ACC112 (cell line): ENCODE data around the gene OR14I1.

ENCODE experiments used
- H2AFZ ChIP-seq: fragments of 200-600 bp; sonication (generic); one replicate; pipeline ENCODE4 v1.6.0; 2017; ENCODE audit warnings: antibody characterized with exemption, low read length; ENCODE audit not compliant: unreplicated experiment
- H3K27ac ChIP-seq: fragments of 200-600 bp; sonication (generic); 2 replicates; pipeline ENCODE4 v1.5.1; 2014; ENCODE audit warnings: low read depth, mild to moderate bottlenecking, antibody characterized with exemption, low read length, moderate library complexity
- H3K27me3 ChIP-seq: fragments of 200-600 bp; sonication (generic); 2 replicates; pipeline ENCODE4 v1.6.1; 2014; ENCODE audit warnings: mild to moderate bottlenecking, antibody characterized with exemption, low read length, moderate library complexity, mixed read lengths; ENCODE audit not compliant: insufficient read depth
- H3K36me3 ChIP-seq: fragments of 200-600 bp; sonication (generic); 2 replicates; pipeline ENCODE4 v1.6.1; 2016; ENCODE audit warnings: mild to moderate bottlenecking, antibody characterized with exemption, low read length, moderate library complexity, mixed read lengths; ENCODE audit not compliant: insufficient read depth
- H3K4me1 ChIP-seq: fragments of 200-600 bp; sonication (generic); one replicate; pipeline ENCODE4 v1.6.1; 2016; ENCODE audit warnings: low read length, mixed read lengths; ENCODE audit not compliant: insufficient read depth, unreplicated experiment, control insufficient read depth
- H3K4me3 ChIP-seq: fragments of 200-600 bp; sonication (generic); 2 replicates; pipeline ENCODE4 v1.5.1; 2014; ENCODE audit warnings: mild to moderate bottlenecking, low read depth, low read length
- H3K79me2 ChIP-seq: fragments of 200-600 bp; sonication (generic); one replicate; pipeline ENCODE4 v1.6.0; 2016; ENCODE audit warnings: low read length; ENCODE audit not compliant: control insufficient read depth, unreplicated experiment, insufficient read depth

OR14I1 gene

DNA sequence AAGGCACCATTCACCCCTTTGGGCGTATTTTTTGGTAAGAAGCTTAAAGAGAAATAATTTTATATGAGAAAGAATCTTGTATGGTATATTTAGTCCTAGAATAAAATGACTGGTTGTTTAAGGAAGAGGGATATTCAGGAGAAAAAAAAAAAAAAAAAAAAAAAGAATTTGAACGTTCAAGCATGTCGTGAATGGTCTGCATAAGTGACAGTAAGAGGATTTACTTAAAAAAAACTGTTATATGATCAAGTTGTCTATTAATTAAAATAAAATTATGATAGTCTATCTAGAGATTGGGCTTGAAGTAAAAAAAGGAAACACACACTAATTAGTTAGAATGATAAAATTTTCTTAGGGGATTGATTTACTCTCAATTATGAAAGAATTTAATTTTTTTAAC is 11.7 kb upstream of the OR14I1 start:
- no peak overlapping the region for H3K4me3 ChIP-seq
- no peaks in the 10 kb centered on the region for H3K79me2 ChIP-seq
- no peak overlapping the region for H3K27ac ChIP-seq
- no peaks in the 10 kb centered on the region for H3K27me3 ChIP-seq
- H3K4me1 ChIP-seq = no peaks in the 10 kb centered on the region
- no peaks in the 10 kb centered on the region for H3K36me3 ChIP-seq
- H2AFZ ChIP-seq = no peak overlapping the region

DNA sequence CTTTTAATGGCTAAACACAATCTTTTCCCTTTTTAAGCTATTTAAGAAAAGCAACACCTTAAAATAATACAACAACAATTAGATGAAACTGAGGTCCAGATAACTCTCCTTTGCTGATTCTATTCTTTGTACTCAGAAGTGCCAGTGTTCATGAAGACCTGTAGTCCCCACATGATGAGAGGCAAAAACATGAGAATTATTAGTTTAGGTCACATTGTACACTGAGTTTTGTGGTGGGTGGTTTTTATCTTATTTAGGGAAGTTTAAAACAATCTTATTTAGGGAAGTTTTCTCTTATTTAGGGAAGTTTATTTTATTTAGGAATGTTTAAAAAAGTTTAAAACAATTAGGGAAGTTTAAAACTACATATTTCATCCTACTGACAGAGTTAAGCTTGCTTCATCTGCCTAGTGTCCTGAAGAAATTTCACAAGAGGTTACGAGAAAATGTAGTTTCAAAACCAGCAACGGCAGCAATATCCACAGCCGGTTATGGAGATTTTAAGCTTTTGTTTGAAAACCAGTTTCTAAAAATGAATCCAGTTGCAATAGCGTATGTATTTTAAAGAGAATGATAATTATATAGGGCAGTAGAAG is 7.8 kb upstream of the OR14I1 start:
- H3K4me1 ChIP-seq = no peaks in the 10 kb centered on the region
- H3K27me3 ChIP-seq = no peaks in the 10 kb centered on the region
- no peaks in the 10 kb centered on the region for H3K79me2 ChIP-seq
- no peak overlapping the region for H3K4me3 ChIP-seq
- H2AFZ ChIP-seq = no peak overlapping the region
- no peaks in the 10 kb centered on the region for H3K36me3 ChIP-seq
- H3K27ac ChIP-seq = no peak overlapping the region

DNA sequence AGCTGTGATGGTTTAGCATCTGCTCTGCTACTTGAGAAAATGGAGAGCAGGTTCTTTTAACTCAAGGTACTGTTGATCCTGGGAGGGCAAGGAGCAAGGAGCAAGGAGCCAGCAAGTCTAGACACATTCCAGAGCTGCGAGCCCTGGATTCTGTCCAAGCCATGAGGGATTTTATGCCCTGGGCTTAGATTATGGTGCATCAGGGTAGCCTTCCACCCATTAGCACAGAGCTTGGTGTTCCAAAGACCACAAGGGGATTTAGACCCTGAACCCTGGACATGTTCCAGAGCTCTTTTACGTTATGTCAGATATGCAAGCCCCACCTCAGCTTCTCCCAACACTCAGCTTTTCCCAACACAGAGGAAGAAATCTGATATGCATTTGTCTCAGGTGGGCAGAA is 2.0 kb upstream of the OR14I1 start:
- no peaks in the 10 kb centered on the region for H3K4me1 ChIP-seq
- no peaks in the 10 kb centered on the region for H3K27me3 ChIP-seq
- H3K36me3 ChIP-seq = no peaks in the 10 kb centered on the region
- H3K79me2 ChIP-seq = no peaks in the 10 kb centered on the region
- H3K27ac ChIP-seq = no peak overlapping the region
- H3K4me3 ChIP-seq = no peak overlapping the region
- no peak overlapping the region for H2AFZ ChIP-seq

DNA sequence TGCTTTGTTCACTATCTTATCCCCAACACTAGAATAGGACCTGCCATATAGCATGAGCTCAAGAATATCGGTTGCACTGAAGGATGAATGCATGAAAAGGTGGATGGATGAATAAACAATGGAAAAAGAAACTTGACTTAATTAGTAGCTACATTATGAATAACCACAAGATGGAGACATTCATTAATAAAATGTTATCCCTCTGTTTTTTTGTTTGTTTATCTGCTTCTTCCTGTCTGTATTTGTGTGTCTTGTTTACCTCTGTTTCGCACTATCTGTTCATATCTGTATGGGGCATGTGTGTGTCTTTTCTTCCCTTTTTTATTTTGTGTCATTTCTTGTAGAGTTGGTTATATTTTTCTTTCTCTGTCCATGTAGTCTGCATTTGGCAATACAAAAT is 1.1 kb upstream of the OR14I1 start:
- no peak overlapping the region for H3K4me3 ChIP-seq
- no peaks in the 10 kb centered on the region for H3K27me3 ChIP-seq
- no peaks in the 10 kb centered on the region for H3K79me2 ChIP-seq
- no peaks in the 10 kb centered on the region for H3K4me1 ChIP-seq
- H3K27ac ChIP-seq = no peak overlapping the region
- no peak overlapping the region for H2AFZ ChIP-seq
- no peaks in the 10 kb centered on the region for H3K36me3 ChIP-seq

GRCh38 chr1:248699099-248699498 is 3.5 kb downstream of the OR14I1 start:
- no peak overlapping the region for H2AFZ ChIP-seq
- H3K36me3 ChIP-seq = no peaks in the 10 kb centered on the region
- H3K27ac ChIP-seq = no peak overlapping the region
- H3K79me2 ChIP-seq = no peaks in the 10 kb centered on the region
- no peaks in the 10 kb centered on the region for H3K4me1 ChIP-seq
- no peaks in the 10 kb centered on the region for H3K27me3 ChIP-seq
- no peak overlapping the region for H3K4me3 ChIP-seq

DNA sequence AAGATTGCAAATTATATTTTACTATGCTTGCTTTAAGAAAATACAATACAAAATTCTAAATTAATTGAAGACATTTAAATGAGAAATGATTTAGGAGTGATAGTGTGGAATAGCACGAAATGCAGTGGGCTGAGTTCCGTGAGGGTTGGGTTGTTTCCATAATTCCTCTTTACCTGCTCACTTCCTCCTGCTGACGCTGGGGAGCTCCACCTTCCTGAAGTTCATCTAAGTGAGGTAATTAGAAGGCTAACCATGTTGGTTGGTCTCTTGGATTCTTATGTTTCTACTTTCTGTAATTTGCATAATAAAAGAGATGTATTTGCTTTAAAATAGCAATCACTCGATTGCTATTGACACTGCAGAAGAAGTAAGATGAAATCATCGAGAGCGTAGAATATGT is 4.7 kb downstream of the OR14I1 start:
- H3K27me3 ChIP-seq = no peaks in the 10 kb centered on the region

GRCh38 chr1:248696774-248697173 is 5.8 kb downstream of the OR14I1 start:
- Histone ChIP-seq H3K4me1 (no peaks in the 10 kb centered on the region), H2AFZ (no peak overlapping the region), H3K27me3 (no peaks in the 10 kb centered on the region), H3K36me3 (no peaks in the 10 kb centered on the region), H3K79me2 (no peaks in the 10 kb centered on the region), H3K4me3 (no peak overlapping the region), H3K27ac (no peak overlapping the region)

More for the DNA sequence above, 4.7 kb downstream of the OR14I1 start:
- H3K4me3 ChIP-seq = no peak overlapping the region
- H3K4me1 ChIP-seq = no peaks in the 10 kb centered on the region
- H2AFZ ChIP-seq = no peak overlapping the region
- no peaks in the 10 kb centered on the region for H3K36me3 ChIP-seq
- no peaks in the 10 kb centered on the region for H3K79me2 ChIP-seq
- H3K27ac ChIP-seq = no peak overlapping the region

- Histone ChIP-seq H3K79me2 (no peaks in the 10 kb centered on the region), H3K4me3 (no peak overlapping the region), H2AFZ (no peak overlapping the region), H3K27me3 (no peaks in the 10 kb centered on the region), H3K4me1 (no peaks in the 10 kb centered on the region), H3K27ac (no peak overlapping the region), H3K36me3 (no peaks in the 10 kb centered on the region)
These were observed 6.3 kb downstream of the OR14I1 start for GRCh38 chr1:248696261-248696660.

- H3K79me2 ChIP-seq = no peaks in the 10 kb centered on the region
- H3K4me1 ChIP-seq = no peaks in the 10 kb centered on the region
- H3K27me3 ChIP-seq = no peaks in the 10 kb centered on the region
- no peaks in the 10 kb centered on the region for H3K36me3 ChIP-seq
- H3K27ac ChIP-seq = no peak overlapping the region
- H2AFZ ChIP-seq = no peak overlapping the region
- no peak overlapping the region for H3K4me3 ChIP-seq
These were observed 7.0 kb downstream of the OR14I1 start for GRCh38 chr1:248695451-248696132.

DNA sequence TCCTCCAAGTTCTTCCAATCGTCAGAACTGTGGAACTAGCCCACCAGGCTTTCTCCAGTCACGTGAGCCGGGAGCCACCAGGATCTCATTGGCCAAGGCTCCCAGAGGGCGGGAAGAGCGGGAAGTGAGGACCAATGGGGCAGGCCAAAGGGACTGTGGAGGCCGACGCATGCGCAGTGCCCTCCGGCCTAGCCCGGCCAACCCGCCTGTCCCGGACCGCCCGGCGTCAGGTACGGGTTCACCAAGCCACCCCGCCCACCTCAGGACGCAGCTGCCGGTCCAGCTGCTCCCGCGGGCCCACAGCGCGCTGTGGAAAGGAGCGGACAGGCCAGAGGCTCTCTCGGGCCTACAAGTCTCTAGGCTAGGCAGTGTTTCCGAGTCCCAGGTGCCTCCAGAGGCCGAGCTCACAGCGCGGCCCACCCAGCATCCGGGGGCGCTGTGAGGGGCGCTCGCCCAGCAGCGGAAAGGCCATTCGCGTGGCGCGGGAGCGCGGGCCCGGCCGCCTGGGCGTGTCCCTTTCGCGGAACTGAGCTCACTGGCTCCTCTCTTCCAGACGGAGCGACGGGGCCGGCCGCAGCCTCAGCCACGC is 10.9 kb downstream of the OR14I1 start:
- no peaks in the 10 kb centered on the region for H3K4me1 ChIP-seq
- no peak overlapping the region for H3K27ac ChIP-seq
- H3K27me3 ChIP-seq = no peaks in the 10 kb centered on the region
- H3K79me2 ChIP-seq = no peaks in the 10 kb centered on the region
- no peak overlapping the region for H3K4me3 ChIP-seq
- no peaks in the 10 kb centered on the region for H3K36me3 ChIP-seq
- no peak overlapping the region for H2AFZ ChIP-seq
